22Rv1 (cell line): ENCODE data around the gene HDAC5.

Experiments used
- ZFX ChIP-seq: fragments of 450-650 bp; IDR thresholded peaks from 2 replicates; pipeline ENCODE4 v1.6.1; 2017; ENCODE audit warnings: antibody characterized with exemption, borderline replicate concordance
- TF ChIP-seq, protein P1 (sequence below): fragments of 450-650 bp; IDR thresholded peaks from 2 replicates; pipeline ENCODE4 v1.5.1; 2017; ENCODE audit warnings: mild to moderate bottlenecking

DNA sequence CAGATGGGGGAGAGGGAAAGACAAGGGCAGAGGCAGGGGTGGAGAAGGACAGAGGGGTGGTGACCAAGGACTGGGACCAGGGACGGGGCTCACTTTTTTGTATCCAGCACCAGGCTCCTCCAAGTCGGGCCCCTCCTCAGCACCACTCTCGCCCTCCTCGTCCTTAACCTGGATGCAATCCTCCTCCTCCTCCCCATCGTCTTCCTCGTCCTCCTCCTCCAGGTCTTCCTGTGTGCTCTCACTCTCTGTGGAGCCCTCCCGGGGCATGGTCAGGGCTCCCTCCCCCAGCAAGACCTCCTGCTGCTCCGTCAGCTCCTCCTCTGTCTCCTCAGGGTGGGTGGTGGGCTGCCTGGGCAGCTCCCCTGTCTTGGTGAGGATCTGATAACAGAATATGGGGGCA lies 36.1 kb downstream of the HDAC5 start:
- TF ChIP-seq, protein P1, sequence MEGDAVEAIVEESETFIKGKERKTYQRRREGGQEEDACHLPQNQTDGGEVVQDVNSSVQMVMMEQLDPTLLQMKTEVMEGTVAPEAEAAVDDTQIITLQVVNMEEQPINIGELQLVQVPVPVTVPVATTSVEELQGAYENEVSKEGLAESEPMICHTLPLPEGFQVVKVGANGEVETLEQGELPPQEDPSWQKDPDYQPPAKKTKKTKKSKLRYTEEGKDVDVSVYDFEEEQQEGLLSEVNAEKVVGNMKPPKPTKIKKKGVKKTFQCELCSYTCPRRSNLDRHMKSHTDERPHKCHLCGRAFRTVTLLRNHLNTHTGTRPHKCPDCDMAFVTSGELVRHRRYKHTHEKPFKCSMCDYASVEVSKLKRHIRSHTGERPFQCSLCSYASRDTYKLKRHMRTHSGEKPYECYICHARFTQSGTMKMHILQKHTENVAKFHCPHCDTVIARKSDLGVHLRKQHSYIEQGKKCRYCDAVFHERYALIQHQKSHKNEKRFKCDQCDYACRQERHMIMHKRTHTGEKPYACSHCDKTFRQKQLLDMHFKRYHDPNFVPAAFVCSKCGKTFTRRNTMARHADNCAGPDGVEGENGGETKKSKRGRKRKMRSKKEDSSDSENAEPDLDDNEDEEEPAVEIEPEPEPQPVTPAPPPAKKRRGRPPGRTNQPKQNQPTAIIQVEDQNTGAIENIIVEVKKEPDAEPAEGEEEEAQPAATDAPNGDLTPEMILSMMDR: no peak
- no peak for TF ChIP-seq ZFX
